HAP-1 (cell line): ENCODE measurements around the gene STAG1.
A peak's percentile ranks its signal among the peaks of the same experiment; 100 is the strongest.
"Not testable (repeated sequence)": the region's sequence is repeated elsewhere in the genome, so short reads cannot be mapped to it uniquely, and the experiment has no call there.

ENCODE experiments used
- DNase-seq, 2 experiments: peaks; one replicate each; pipeline ENCODE4 v3.0.0-alpha.2; 2016 to 2020; ENCODE audit warnings: low spot score in 2 of 2
- H3K27me3 ChIP-seq: fragments of 250-450 bp; sonication (Bioruptor Pico); 2 replicates; pipeline ENCODE4 v1.5.1; 2020; ENCODE audit warnings: low read depth, mild to moderate bottlenecking, moderate library complexity
- H3K36me3 ChIP-seq: fragments of 250-450 bp; sonication (Bioruptor Pico); replicated peaks from 2 replicates; pipeline ENCODE4 v1.5.1; 2020; ENCODE audit warnings: mild to moderate bottlenecking
- H3K4me1 ChIP-seq: fragments of 250-450 bp; sonication (Bioruptor Pico); 2 replicates; pipeline ENCODE4 v1.5.1; 2020; ENCODE audit warnings: mild to moderate bottlenecking
- H3K4me3 ChIP-seq: fragments of 250-450 bp; sonication (Bioruptor Pico); 2 replicates; pipeline ENCODE4 v1.5.1; 2020; ENCODE audit warnings: mild to moderate bottlenecking, moderate library complexity
- H3K9me3 ChIP-seq: fragments of 250-450 bp; sonication (Bioruptor Pico); 2 replicates; pipeline ENCODE4 v1.5.1; 2020; ENCODE audit warnings: mild to moderate bottlenecking, moderate library complexity
- in situ Hi-C: fragments of 300-500 bp; cut with MboI; formaldehyde crosslinking; loops from 3 replicates; pipeline ENCODE4 v1.14.3; 2020; ENCODE audit warnings: low sequenced_read_pairs, inconsistent platforms, mixed read lengths

Gene STAG1

GRCh38 chr3:136643380-136643779 is 108.8 kb downstream of the STAG1 start:
- H3K36me3 ChIP-seq, DNase-seq, in situ Hi-C loops, H3K4me3 ChIP-seq, H3K4me1 ChIP-seq, H3K27me3 ChIP-seq, H3K9me3 ChIP-seq: not testable (repeated sequence)

- DNase-seq = no peak
- in situ Hi-C loops = no loop called here
Observed at GRCh38 chr3:136642711-136643110, 109.5 kb downstream of the STAG1 start.

GRCh38 chr3:136639069-136639468 is 113.1 kb downstream of the STAG1 start:
- H3K27me3 ChIP-seq = no peaks in the 10 kb centered on the region
- H3K4me1 ChIP-seq = no peaks in the 10 kb centered on the region
- DNase-seq = no peak
- no peaks in the 10 kb centered on the region for H3K36me3 ChIP-seq
- H3K4me3 ChIP-seq = no peak overlapping the region
- H3K9me3 ChIP-seq = no peaks in the 10 kb centered on the region
- in situ Hi-C loops = no loop called here

More at GRCh38 chr3:136642711-136643110, 109.5 kb downstream of the STAG1 start:
- Histone ChIP-seq H3K9me3 (no peaks in the 10 kb centered on the region), H3K27me3 (no peaks in the 10 kb centered on the region), H3K4me3 (no peak overlapping the region), H3K36me3 (no peaks in the 10 kb centered on the region), H3K4me1 (no peaks in the 10 kb centered on the region)

GRCh38 chr3:136637176-136637575 is 115.0 kb downstream of the STAG1 start:
- Histone ChIP-seq H3K27me3 (no peaks in the 10 kb centered on the region), H3K4me3 (no peak overlapping the region), H3K36me3 (no peaks in the 10 kb centered on the region), H3K9me3 (no peaks in the 10 kb centered on the region), H3K4me1 (peaks cover 10% of the 10 kb centered on the region)
- no peak for DNase-seq
- in situ Hi-C loops = no loop called here

- no peak overlapping the region for H3K4me3 ChIP-seq
- no peaks in the 10 kb centered on the region for H3K9me3 ChIP-seq
- H3K4me1 ChIP-seq = peaks cover 15% of the 10 kb centered on the region
- H3K27me3 ChIP-seq = no peaks in the 10 kb centered on the region
- H3K36me3 ChIP-seq = no peaks in the 10 kb centered on the region
- no peak for DNase-seq
- in situ Hi-C loops = no loop called here
Observed at GRCh38 chr3:136634821-136635220, 117.4 kb downstream of the STAG1 start.

GRCh38 chr3:136632625-136633081 is 119.5 kb downstream of the STAG1 start:
- H3K36me3 ChIP-seq = no peaks in the 10 kb centered on the region
- H3K27me3 ChIP-seq = no peaks in the 10 kb centered on the region
- in situ Hi-C loops = no loop called here
- H3K9me3 ChIP-seq = no peaks in the 10 kb centered on the region
- no peak for DNase-seq
- H3K4me1 ChIP-seq = peaks cover 15% of the 10 kb centered on the region
- no peak overlapping the region for H3K4me3 ChIP-seq

GRCh38 chr3:136631424-136631823 is 120.8 kb downstream of the STAG1 start:
- no peaks in the 10 kb centered on the region for H3K9me3 ChIP-seq
- DNase-seq = no peak
- H3K4me3 ChIP-seq = no peak overlapping the region
- peaks cover 15% of the 10 kb centered on the region for H3K4me1 ChIP-seq
- in situ Hi-C loops = no loop called here
- no peaks in the 10 kb centered on the region for H3K27me3 ChIP-seq
- no peaks in the 10 kb centered on the region for H3K36me3 ChIP-seq

GRCh38 chr3:136630915-136631314 is 121.3 kb downstream of the STAG1 start:
- H3K36me3 ChIP-seq = no peaks in the 10 kb centered on the region
- H3K4me1 ChIP-seq = peaks cover 15% of the 10 kb centered on the region
- H3K4me3 ChIP-seq = no peak overlapping the region
- no peaks in the 10 kb centered on the region for H3K27me3 ChIP-seq
- DNase-seq = no peak
- H3K9me3 ChIP-seq = no peaks in the 10 kb centered on the region
- in situ Hi-C loops = no loop called here

GRCh38 chr3:136626493-136626892 is 125.7 kb downstream of the STAG1 start:
- no peaks in the 10 kb centered on the region for H3K9me3 ChIP-seq
- DNase-seq = no peak
- no peaks in the 10 kb centered on the region for H3K27me3 ChIP-seq
- in situ Hi-C loops = no loop called here
- no peaks in the 10 kb centered on the region for H3K36me3 ChIP-seq
- peaks cover 18% of the 10 kb centered on the region for H3K4me1 ChIP-seq
- no peak overlapping the region for H3K4me3 ChIP-seq

- H3K36me3 ChIP-seq = no peaks in the 10 kb centered on the region
Observed at GRCh38 chr3:136624894-136625815, 127.0 kb downstream of the STAG1 start.

GRCh38 chr3:136624371-136624770 is 127.8 kb downstream of the STAG1 start:
- no peaks in the 10 kb centered on the region for H3K27me3 ChIP-seq
- in situ Hi-C loops = no loop called here
- peaks cover 26% of the 10 kb centered on the region for H3K4me1 ChIP-seq
- no peaks in the 10 kb centered on the region for H3K36me3 ChIP-seq
- H3K9me3 ChIP-seq = no peaks in the 10 kb centered on the region
- no peak for DNase-seq
- no peak overlapping the region for H3K4me3 ChIP-seq

More at GRCh38 chr3:136624894-136625815, 127.0 kb downstream of the STAG1 start:
- no peaks in the 10 kb centered on the region for H3K9me3 ChIP-seq
- no peak for DNase-seq
- peaks cover 22% of the 10 kb centered on the region for H3K4me1 ChIP-seq
- no peak overlapping the region for H3K4me3 ChIP-seq
- in situ Hi-C loops = no loop called here
- H3K27me3 ChIP-seq = no peaks in the 10 kb centered on the region

- DNase-seq = no peak
Observed at GRCh38 chr3:136621628-136622027, 130.6 kb downstream of the STAG1 start.

GRCh38 chr3:136620436-136620835 is 131.7 kb downstream of the STAG1 start:
- peaks cover 44% of the 10 kb centered on the region for H3K4me1 ChIP-seq
- H3K9me3 ChIP-seq = no peaks in the 10 kb centered on the region

More at GRCh38 chr3:136621628-136622027, 130.6 kb downstream of the STAG1 start:
- H3K4me3 ChIP-seq = no peak overlapping the region
- in situ Hi-C loops = no loop called here
- H3K9me3 ChIP-seq = no peaks in the 10 kb centered on the region
- H3K4me1 ChIP-seq = peaks cover 45% of the 10 kb centered on the region
- no peaks in the 10 kb centered on the region for H3K27me3 ChIP-seq
- peaks cover 4% of the 10 kb centered on the region; the same call in 1 of the 2 replicates for H3K36me3 ChIP-seq

GRCh38 chr3:136617969-136618525 is 134.1 kb downstream of the STAG1 start:
- DNase-seq = peak in 1 of 2 experiments; percentile 79
- H3K27me3 ChIP-seq, H3K9me3 ChIP-seq, H3K36me3 ChIP-seq, H3K4me3 ChIP-seq, in situ Hi-C loops: not testable (repeated sequence)
- H3K4me1 ChIP-seq = peaks cover 36% of the 10 kb centered on the region

More at GRCh38 chr3:136620436-136620835, 131.7 kb downstream of the STAG1 start:
- DNase-seq = no peak
- in situ Hi-C loops = no loop called here
- Histone ChIP-seq H3K4me3 (no peak overlapping the region), H3K36me3 (peaks cover 4% of the 10 kb centered on the region; the same call in 1 of the 2 replicates), H3K27me3 (no peaks in the 10 kb centered on the region)
